Stromal cell of bone marrow (primary cell): Measurements from ENCODE around the gene FBXO34.
A peak's percentile ranks its signal among the peaks of the same experiment; 100 is the strongest.

Experiments
- DNase-seq: peaks from one replicate; pipeline ENCODE4 v3.0.0-alpha.2; 2012; ENCODE audit warnings: low read depth

FBXO34 gene

DNA sequence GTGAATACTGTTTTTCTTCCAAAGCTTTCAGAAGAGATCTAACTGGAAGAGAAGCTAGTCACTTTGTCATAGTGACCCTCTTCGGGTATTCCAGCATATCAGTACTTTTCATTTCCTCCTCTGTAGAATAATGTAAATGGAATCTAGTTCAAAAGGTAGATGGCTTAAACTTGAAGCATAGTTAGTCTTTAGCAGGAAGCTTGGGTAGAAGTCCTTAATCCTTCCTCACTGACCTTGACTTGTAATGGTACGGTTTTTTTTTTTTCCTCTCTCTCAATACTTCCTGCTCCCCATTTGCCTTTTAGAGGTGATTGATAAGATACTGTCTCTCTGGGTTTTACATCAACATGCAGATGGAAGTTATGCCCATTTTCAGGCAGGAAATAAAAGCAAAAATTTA is 1.7 kb downstream of the FBXO34 start:
- no peak for DNase-seq

DNA sequence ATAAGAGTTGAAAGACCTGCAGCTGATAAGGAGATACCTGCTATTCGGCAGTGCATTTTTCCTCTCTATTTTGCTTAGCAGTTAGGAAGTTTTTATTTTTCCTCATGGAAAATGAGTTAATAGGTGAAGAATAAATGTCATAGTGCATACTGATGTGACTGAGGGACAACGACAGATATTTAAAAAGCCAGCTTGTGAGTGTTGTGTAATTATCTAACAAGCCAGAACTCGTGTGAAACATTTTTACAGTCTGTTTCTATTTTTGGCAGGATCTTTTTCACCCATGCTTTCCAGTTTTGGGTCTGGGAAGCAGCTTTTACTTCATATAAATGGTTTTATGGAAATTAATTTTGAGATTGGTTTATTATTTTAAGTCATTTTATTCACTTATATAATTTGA is 2.9 kb downstream of the FBXO34 start:
- DNase-seq, result no peak

DNA sequence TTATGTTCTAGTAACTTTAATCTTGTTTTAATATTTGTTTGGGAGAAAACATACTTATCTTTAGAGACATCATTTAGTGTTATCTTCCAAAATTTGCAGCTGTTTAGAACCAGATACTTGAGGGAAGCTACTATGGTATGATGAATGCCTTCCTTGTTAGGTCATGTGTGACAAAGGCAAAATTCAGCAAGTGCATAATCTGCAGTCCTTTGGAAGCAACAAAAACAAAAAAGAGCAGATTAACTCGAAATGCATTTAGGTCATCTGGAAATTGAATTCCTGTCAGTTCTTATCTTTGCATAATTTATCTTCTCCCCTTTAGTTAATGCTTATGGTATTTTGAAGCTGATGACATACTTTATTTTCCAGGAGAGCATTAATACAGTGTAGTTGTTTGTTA is 3.5 kb downstream of the FBXO34 start:
- DNase-seq, result no peak

DNA sequence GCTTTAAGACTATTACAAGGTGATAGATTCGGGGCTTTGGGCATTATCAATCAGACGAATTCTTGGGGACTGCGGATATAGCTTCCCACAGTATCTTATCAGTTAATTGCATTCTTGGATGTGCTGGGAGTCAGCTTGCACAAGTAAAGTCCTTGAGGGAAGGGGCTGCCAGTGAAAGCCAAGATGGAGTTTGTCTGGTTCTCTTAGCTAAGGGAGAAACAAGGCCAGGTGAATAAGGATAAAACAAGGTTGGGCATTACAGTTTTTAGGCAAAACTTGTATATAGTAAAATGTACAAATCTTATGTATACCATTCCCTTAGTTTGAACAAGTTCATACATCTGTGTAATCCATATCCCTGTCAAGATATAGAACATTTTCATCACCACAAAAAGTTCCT is 5.5 kb downstream of the FBXO34 start:
- no peak for DNase-seq

DNA sequence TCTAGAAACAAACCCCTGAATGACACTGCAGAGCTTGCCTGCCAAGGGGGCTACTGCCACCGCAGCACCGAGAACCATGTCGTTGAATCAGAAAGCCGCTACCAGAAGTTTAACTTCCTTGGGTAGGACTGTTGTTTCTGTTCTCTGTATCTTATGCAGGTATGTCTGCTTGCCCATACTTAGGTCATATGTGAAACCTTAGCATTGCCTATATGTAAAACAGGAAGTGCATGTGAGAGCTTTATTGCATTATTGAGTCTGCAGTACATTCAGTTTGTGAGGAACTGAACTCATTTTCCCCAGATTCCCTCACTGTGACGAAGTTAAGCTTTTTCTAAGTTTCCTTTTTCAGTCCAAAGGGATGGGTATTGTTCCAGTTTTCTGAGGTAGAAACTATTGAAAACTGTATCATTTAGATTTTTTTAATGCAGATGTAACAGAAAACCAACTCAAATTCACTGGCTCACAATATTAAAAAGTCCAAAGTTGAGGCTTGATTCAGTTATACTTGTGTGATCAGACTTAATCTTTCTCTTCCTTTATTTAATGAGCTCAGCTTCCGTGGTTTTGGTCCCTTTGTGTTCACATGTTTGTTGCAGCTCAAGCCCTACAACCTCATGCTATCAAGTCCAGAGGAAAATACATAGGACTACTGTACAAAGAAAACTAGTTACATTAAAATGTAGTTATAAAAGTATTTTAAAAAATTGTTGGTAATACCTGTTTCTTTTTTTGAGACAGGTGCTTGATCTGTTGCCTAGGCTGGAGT is 6.9 kb downstream of the FBXO34 start:
- no peak for DNase-seq

DNA sequence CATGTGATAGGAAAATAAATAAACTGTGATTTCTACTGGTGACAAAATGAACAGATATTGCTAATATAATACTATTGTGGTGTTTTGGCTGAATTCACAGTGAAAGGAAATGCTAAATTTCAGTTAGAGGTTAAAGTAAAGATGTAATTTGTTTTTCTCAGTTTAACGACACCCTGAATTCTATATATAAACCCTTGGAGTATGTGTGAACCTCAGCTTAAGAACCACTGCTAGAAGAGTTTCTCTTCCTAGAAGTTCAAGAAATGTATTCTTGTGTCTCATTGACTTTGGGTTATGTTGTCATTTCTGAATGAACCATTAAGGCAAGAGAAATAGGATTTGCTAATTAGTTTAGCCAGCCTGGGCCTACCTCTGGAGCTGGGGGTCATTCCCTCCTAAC is 8.2 kb downstream of the FBXO34 start:
- DNase-seq, result no peak

DNA sequence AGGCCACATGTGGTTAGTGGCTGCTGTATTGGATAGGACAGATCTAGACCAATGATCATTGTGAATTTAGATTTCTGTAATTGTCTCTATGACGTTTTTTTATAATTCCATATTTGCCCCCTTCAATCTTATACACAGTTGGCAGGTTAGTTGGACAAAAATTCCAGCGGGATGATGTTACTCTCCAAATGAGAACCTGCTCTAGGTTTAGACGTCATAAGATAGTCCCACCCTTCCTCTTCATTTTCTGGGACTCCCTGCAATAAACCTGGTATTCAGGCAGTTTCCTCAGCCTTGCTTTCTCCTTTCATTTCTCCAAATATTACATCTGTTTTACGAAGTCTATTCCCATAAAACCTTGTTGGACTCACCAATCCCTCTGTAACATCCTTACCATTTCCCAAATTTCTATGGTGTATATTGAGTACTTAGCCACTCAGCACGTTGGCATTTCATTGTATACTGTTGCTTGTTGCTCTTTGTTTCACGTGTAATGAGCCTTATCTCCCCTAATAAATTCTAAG is 10.2 kb downstream of the FBXO34 start:
- no peak for DNase-seq

DNA sequence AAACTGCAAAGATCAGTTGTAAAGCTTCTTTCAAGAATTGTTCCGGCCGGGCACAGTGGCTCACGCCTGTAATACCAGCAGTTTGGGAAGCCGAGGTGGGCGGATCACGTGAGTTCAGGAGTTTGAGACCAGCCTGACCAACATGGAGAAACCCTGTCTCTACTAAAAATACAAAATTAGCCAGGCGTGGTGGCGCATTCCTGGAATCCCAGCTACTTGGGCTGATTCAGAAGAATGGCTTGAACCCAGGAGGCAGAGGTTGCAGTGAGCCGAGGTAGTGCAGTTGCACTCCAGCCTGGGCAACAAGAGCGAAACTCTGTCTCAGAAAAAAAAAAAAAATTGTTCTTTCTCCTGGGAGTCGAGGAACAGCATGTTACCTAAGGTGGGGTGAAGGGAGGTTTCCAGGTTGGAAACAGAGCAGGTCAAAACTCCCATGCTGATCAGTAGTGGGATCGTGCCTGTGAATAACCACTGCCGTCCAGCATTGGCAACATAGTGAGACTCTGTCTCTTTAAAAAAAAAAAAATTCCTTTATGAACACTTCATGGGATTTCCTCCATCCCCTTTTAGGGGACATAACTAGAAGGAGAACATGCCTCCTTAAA is 13.9 kb downstream of the FBXO34 start:
- DNase-seq, result no peak

DNA sequence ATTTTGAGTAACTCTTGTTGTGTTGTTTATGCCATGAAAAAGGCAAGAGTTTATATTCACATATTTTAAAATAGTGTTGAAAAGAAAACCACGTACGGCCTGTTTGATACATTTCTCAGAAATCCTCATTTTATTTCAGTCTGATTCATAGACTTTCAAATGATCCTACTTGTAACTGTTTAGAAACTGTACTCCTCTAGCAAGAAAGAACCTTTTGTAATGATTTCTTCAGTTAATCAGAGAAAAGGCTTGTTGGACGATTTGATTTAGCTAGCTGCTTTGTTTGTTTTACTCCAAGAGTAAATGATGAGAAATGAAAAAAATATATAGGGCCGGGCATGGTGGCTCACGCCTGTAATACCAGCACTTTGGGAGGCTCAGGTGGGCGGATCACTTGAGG is 17.2 kb downstream of the FBXO34 start:
- DNase-seq, result no peak

DNA sequence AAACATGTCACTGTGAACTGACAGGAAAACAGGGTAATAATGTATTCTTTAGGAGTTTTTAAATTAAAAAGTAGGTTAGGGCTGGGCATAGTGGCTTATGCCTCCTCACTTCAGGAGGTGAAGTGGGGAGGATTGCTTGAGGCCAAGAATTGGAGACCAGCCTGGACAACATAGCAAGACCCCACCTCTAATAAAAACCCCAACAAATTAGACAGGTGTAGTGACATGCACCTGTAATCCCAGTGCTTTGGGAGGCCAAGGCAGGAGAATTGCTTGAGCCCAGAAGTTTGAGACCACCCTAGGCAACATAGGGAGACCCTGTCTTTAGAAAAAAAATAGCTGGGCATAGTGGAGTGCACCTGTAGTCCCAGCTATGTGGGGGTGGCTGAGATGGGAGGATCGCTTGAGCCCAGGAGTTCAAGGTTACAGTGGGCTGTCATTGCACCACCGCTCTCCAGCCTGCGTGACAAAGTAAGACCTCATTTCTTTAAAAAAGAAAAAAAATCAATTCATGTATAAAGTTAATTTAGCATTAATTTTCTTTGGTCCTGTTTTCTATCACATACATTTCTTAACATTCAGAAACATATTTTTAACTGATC is 20.4 kb downstream of the FBXO34 start:
- DNase-seq, result no peak

DNA sequence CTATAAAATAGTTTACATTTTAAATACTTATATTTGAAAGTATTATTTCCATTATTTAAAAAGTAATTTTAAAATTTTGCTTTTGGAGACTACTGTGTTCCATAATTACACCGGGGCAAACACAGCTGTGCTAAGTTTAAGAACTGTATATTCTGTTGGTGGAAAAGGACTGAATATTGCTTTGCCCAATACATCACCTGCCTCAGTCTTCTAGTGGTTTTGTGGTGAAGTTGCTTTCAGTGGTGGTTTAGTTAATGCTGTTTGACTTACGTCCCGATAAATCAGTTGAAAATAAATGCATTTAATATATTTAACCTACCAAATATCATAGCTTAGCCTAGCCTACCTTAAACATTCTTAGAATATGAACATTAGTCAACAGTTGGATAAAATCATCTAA is 23.4 kb downstream of the FBXO34 start:
- DNase-seq, result no peak

DNA sequence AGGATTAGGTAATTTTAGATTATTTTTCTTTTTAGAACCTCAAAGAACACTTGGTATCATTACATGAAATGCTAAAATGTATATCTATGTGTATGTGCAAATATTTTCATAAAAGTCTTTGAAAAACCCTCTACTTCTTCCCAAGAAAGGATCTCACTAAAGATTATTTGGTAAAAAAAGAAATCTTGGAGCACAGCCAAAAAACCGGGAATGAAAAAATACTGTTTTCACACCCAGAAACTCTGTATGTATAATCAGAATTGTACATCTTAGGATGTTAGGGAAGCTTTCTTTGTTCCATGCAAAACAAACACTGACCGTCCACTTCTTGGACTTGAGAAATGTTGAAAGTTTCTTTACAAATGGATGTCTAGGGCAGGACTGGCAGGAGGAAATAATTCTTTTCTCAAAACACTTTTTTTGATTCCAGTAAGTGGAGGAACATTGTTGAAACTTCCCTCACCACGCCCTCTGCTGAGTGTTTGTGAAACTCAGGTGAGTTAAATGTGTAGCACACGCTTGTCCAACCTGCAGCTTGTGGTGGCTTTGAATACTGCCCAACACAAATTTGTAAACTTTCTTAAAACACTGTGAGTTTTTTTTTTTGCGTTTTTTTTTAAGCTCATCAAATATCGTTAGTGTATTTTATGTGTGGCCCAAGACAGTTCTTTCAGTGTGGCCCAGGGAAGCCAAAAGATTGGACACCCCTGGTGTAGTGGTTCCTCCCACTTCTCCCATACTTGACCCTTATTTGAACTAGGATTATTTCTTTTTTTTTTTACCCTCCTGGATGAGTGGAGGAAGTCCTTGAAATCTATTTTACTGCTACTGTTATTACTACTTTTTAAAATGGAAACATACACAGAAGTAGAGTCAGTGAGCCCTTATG is 26.6 kb downstream of the FBXO34 start:
- DNase-seq, result no peak

DNA sequence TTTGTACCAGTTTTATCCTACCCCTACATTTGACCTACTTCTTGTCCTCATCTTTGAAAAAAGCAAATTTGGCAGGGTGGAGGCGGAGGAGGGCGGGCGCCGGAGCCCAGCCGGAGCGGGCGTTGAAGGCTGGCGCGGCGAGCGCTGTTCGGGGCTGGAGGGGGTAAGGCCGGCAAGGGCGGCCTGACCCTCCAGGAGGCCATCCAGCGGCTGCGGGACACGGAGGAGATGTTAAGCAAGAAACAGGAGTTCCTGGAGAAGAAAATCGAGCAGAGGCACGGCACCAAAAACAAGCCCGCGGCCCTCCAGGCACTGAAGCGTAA is 27.2 kb downstream of the FBXO34 start:
- DNase-seq, result no peak

DNA sequence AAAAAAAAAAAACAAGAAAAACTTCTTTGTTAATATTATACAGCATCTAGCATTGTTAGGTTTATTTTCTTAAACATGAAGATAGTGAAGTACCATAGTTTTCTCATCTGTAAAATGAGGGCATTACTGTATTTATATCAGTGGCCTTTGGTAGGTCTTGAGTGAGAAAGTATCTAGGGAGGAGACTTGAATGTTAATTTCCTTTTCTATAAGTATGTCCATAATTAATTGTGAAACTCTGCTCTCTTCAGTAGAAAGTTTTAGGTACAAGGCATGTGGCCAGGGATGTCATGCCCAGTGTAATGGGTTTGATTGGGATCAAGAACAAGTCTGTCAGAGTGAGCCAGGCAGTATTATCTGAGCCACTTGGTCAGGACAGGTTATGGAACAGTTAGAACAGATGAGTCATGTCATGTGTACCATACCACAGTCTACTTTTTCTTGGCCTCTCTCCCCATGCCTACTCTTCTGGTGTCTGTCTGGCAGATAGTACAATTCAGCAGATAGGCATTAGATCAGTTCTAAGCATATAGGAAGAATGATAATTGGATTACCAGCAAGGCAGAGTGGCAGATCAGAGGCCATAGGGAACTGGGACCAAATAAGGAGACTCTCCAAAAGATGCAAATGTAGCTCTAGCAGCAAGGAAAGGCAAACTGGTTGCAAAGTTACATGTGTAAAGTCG is 30.4 kb downstream of the FBXO34 start:
- peak; percentile 13 for DNase-seq

DNA sequence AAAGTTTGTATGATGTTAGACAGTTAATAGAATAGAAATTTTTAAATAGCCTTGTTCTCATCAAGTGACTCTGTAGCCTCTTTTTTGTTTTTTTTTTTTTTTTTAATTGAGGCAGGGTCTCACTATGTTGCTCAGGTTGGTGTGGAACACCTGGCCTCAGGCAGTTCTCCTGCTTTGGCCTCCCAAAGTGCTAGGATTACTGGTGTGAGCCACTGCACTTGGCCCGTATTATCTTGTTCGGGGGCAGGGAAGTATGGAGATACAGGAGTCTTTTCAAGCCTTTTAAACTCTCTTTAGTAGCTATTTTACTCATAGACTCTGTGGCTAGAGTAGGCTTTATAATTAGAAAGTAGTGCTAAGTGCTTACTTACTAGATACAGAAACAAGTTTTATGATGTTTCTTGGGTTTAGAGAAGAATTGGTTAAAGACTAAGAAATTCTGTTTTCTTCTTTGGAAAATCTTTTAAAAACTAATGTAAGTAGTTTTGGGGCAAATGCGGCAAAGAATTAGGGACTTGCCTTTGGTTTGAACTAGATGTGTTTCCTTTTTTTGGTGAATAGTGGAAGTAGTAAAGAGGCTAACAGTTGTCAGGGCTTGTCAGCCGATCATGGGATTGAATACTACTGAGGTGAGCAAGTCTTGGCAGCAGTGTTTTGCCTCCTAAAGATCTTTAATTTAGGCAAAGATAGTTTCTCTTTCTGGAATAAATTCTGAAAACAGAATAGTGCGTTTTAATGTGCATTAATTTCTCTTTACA is 31.3 kb downstream of the FBXO34 start:
- DNase-seq, result no peak

DNA sequence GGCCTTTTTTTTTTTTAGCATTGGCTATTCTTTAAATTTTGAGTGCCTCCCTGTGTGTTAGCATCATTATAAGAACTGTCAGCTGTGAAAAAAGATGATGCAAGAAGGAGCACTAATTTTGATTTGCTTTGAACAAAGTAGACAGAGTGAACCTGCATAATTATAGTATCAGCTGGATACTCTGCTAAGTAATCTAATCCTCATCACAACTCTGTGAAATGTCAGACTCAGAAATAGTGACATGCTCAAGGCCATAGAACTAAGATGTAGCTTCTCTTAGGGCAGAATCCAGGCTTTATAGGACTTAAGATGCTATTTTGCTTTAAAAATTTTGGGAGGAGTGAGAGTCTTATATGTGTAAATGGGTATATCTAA is 31.9 kb downstream of the FBXO34 start:
- DNase-seq, result no peak

DNA sequence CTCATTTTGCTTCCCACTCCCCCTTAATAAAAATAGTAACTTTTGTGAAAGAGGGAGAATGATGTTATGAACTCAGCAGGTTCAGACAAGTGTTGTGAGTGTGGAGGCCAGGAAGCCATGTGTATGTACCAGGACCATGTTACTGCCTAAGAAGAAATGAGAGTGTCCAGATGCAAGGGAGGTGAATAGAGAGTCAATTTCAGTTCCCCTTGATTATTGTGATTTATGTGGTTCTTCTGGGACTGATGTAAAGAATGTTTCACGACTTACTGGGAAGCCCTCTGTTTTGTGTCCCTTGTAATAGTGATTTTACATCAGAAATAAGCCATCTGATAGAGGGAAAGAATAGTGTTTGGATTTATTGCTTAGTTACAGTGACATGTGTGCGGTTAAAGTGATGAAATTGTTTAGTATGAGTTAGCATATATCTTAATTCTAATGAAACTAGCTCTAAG is 32.5 kb downstream of the FBXO34 start:
- DNase-seq, result no peak

DNA sequence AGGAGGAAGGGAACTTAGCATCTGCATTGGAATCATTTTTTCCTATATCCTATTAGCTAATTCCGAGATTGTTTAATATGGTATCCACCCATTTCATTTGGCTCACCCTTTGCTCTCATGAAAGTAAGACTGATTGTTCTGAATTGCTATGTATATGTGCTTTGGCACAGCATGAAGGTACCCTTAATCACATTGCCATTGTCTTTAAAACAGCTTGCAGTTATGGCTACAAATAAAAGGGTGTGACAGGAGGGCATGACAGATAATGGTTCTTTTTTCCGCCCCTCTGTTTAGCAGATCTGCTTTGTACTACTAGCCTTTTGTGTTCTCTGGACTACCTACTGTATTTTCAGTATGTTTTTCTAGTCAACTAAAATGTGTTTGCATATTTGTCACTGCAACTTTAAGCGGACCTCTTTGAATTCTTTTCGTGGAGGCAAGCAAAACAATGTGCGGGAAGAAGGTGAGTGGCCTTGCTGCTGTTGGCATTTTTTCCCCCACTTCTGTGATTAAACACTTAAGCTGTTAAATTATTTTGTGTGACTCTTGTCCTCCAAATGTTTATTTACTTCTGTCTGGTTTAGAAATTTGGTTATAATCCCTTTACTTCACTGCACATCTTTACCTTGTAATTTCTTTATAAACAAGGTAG is 35.8 kb downstream of the FBXO34 start:
- DNase-seq, result no peak

DNA sequence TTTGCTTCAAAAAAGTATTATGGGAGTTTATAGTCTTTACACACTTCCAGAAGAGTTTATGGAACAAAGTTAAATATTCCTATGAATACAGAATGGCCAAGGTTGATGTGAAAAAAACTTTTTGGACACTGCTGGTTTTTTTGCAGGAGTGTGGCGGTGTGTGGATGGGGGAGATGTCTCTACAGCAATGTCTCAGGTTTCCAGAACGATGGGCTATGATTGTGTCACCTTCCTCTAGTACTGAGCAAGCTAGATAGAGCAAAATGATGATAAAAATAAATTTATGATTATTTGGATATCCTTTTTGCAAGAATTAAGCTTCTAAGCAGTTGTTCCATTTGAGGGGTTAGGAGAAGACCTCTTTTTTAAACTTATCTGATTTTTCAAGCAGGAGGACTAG is 37.9 kb downstream of the FBXO34 start:
- DNase-seq, result no peak

DNA sequence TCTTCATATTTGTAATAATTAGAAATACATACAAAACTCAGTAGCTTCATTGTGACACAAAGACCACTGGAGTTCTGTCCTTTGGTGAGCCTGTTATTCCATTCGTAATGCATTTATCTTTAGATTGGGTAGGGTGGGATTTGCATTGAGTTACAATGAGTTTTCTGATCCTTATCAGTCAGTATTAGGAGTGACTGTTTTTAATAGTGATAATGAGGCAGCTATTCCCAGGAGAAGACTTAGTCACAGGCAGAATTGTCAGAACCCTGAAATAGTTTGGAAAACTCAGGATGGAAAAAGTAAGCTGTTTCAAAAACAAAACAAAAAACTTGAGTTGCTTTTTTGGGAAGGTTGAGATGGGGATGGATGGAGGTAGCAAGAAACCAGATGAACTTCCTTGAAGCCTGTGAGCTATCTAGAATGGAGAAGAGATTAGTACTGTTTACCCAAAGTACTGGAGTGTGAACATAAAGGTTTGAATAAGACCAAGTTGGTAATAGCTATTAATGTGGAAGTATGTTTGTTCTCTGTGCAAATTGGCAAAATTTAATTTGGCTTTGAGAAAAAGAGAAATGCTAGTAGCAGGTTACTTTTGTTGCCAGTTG is 38.6 kb downstream of the FBXO34 start:
- peak; percentile 11 for DNase-seq
